Osteoblast (primary cell): ENCODE measurements around the gene EFCAB11. TPM values are rescaled to one million over a fixed set of nuclear protein-coding genes. Genes with fewer than 3 reads are reported as not detected.

Source experiments
- DNase-seq: peaks from one replicate; pipeline ENCODE4 v3.0.0; 2011; ENCODE audit warnings: low spot score, mixed read lengths; ENCODE audit not compliant: insufficient read length; ENCODE audit errors: missing footprints
- H2AFZ ChIP-seq: 2 replicates; pipeline ENCODE4 v1.6.0; 2011; ENCODE audit warnings: mild to moderate bottlenecking, low read length
- H3K27ac ChIP-seq: 2 replicates; pipeline ENCODE4 v1.5.1; 2011; ENCODE audit warnings: mild to moderate bottlenecking, low read depth, low read length, moderate library complexity
- H3K27me3 ChIP-seq: 2 replicates; pipeline ENCODE4 v1.6.0; 2012; ENCODE audit warnings: mild to moderate bottlenecking, control low read depth, inconsistent platforms, low read length, moderate library complexity; ENCODE audit not compliant: insufficient read depth
- H3K36me3 ChIP-seq: 2 replicates; pipeline ENCODE4 v1.5.1; 2011; ENCODE audit warnings: mild to moderate bottlenecking, low read length, control low read depth, moderate library complexity; ENCODE audit not compliant: insufficient read depth
- H3K4me1 ChIP-seq: 2 replicates; pipeline ENCODE4 v1.5.1; 2011; ENCODE audit warnings: mild to moderate bottlenecking, low read length, control low read depth, moderate library complexity; ENCODE audit not compliant: insufficient read depth
- H3K4me2 ChIP-seq: 2 replicates; pipeline ENCODE4 v1.6.0; 2011; ENCODE audit warnings: mild to moderate bottlenecking, low read length; ENCODE audit not compliant: insufficient read depth
- H3K4me3 ChIP-seq: fragments of 200-600 bp; sonication (generic); 3 replicates; pipeline ENCODE4 v1.5.1; 2012; ENCODE audit warnings: mild to moderate bottlenecking, low read length, inconsistent platforms; ENCODE audit not compliant: insufficient read depth
- H3K79me2 ChIP-seq: 2 replicates; pipeline ENCODE4 v1.6.0; 2012; ENCODE audit warnings: mild to moderate bottlenecking, low read length, control low read depth, inconsistent platforms; ENCODE audit not compliant: insufficient read depth
- H3K9me3 ChIP-seq: 2 replicates; pipeline ENCODE4 v1.5.1; 2011; ENCODE audit warnings: low read depth, low read length, control low read depth
- H4K20me1 ChIP-seq: 2 replicates; pipeline ENCODE4 v1.6.0; 2012; ENCODE audit warnings: mild to moderate bottlenecking, low read length, control low read depth; ENCODE audit not compliant: insufficient read depth
- CTCF ChIP-seq: IDR thresholded peaks from 2 replicates; pipeline ENCODE4 v1.5.1; 2011; ENCODE audit warnings: mild to moderate bottlenecking, low read depth, low read length, moderate library complexity; ENCODE audit errors: extremely low read depth
- total RNA-seq: library from RNA; depleted of rRNA; stranded (reverse); fragments of >200 nt; gene quantifications from 2 replicates; pipeline ENCODE4 v1.2.3, GENCODE V29; 2012

EFCAB11 gene
- total RNA-seq, 1 donor: 6.9 TPM

- Histone ChIP-seq H4K20me1 (no peaks in the 10 kb centered on the region), H3K4me2 (no peak overlapping the region), H2AFZ (no peak overlapping the region), H3K27ac (no peak overlapping the region), H3K36me3 (no peaks in the 10 kb centered on the region), H3K79me2 (no peaks in the 10 kb centered on the region), H3K9me3 (no peaks in the 10 kb centered on the region), H3K4me1 (peaks cover 27% of the 10 kb centered on the region), H3K27me3 (no peaks in the 10 kb centered on the region), H3K4me3 (no peak overlapping the region)
- TF ChIP-seq CTCF: no peak
- DNase-seq: no peak
These were observed 100.4 kb downstream of the EFCAB11 start for GRCh38 chr14:89853936-89854693.

- no peaks in the 10 kb centered on the region for H3K9me3 ChIP-seq
- H4K20me1 ChIP-seq: no peaks in the 10 kb centered on the region
- no peak for TF ChIP-seq CTCF
- H3K79me2 ChIP-seq: no peaks in the 10 kb centered on the region
- no peak overlapping the region for H3K27ac ChIP-seq
- no peak for DNase-seq
- H2AFZ ChIP-seq: no peak overlapping the region
- H3K27me3 ChIP-seq: no peaks in the 10 kb centered on the region
- peaks cover 16% of the 10 kb centered on the region for H3K4me1 ChIP-seq
- H3K4me3 ChIP-seq: no peak overlapping the region
- no peaks in the 10 kb centered on the region for H3K36me3 ChIP-seq
- no peak overlapping the region for H3K4me2 ChIP-seq
These were observed 103.4 kb downstream of the EFCAB11 start for GRCh38 chr14:89851106-89851505.

DNA sequence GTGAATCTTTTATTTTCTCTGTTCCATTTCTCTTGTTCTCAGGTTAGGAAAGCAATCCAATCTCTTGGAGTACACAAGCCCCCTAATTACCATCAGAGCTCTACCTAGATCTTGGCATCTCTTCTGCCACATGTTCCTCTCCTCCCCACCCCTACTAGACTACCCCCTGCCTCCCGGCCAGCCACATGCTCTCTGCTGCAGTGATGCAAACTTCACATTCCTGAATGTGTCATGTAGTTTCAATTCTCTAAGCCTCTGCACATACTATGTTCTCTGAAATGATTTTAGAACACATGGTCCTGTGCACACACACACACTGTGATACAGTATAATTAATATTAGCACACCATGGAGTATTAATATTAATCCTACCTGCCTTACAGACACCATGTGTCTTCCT, 104.6 kb downstream of the EFCAB11 start:
- no peaks in the 10 kb centered on the region for H3K27me3 ChIP-seq
- no peaks in the 10 kb centered on the region for H3K36me3 ChIP-seq
- no peaks in the 10 kb centered on the region for H4K20me1 ChIP-seq
- no peak for DNase-seq
- H3K4me1 ChIP-seq: peaks cover 13% of the 10 kb centered on the region
- H3K4me3 ChIP-seq: no peak overlapping the region
- H3K27ac ChIP-seq: no peak overlapping the region
- H3K9me3 ChIP-seq: no peaks in the 10 kb centered on the region
- no peak overlapping the region for H3K4me2 ChIP-seq
- H2AFZ ChIP-seq: no peak overlapping the region
- no peaks in the 10 kb centered on the region for H3K79me2 ChIP-seq
- no peak for TF ChIP-seq CTCF

GRCh38 chr14:89848165-89848564, 106.4 kb downstream of the EFCAB11 start:
- Histone ChIP-seq H2AFZ (no peak overlapping the region), H3K79me2 (no peaks in the 10 kb centered on the region), H3K4me1 (peaks cover 16% of the 10 kb centered on the region), H3K27ac (peak overlapping the region; percentile 35), H3K4me3 (no peak overlapping the region), H3K4me2 (no peak overlapping the region), H3K9me3 (no peaks in the 10 kb centered on the region), H3K36me3 (no peaks in the 10 kb centered on the region), H3K27me3 (no peaks in the 10 kb centered on the region), H4K20me1 (no peaks in the 10 kb centered on the region)
- peak; percentile 72 for TF ChIP-seq CTCF
- no peak for DNase-seq
